ENCODE data around the gene ANKRD9.

The ANKRD9 gene

DNA sequence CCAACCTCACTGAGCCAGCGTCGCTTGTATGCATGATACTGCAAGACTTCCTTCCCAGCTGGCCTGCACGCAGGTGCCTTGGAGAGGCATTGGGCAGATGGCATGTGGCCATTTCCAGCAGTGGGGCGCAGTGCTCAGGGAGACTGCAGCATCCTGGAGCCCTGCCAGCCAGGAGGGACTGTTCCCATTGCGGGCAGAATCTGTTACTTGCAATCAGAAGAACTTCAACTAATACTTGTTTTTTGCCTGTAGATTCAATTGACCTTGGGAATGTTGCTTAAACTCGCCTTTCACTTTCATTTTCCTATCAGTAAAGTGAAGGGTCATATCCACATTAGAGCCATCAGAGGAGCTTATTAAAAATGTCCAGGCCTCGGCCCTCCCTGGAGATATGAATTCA is 29.8 kb downstream of the ANKRD9 start:
- DNase-seq: no peak
- no peaks in the 10 kb centered on the region for H3K27me3 ChIP-seq (ENCODE audit: insufficient read depth, low read length, poor library complexity)
- no peak overlapping the region for H3K23ac ChIP-seq (ENCODE audit: low read length)
- no peak overlapping the region for H2BK120ac ChIP-seq (ENCODE audit: low read depth, low read length)
- no peaks in the 10 kb centered on the region for H3K79me1 ChIP-seq (ENCODE audit: low read length)
- no peaks in the 10 kb centered on the region for H3K79me2 ChIP-seq (ENCODE audit: control insufficient read depth, insufficient read depth, low read length)
- no peak overlapping the region for H3K4me3 ChIP-seq (ENCODE audit: low read length)
- no peak overlapping the region for H3K9ac ChIP-seq (ENCODE audit: low read length)
- WGBS (ENCODE audit: extremely low coverage, insufficient coverage, low lambda C conversion rate): no CpG with 5 or more reads among the region's 7 CpGs
- no peak overlapping the region for H2BK5ac ChIP-seq (ENCODE audit: low read length)
- no peak overlapping the region for H4K8ac ChIP-seq (ENCODE audit: low read depth, low read length)
- no peak overlapping the region for H3K27ac ChIP-seq (ENCODE audit: low read depth, low read length)
- no peak overlapping the region for H3K18ac ChIP-seq (ENCODE audit: low read length)
- H3K36me3 ChIP-seq (ENCODE audit: control insufficient read depth, insufficient read depth, low read length): no peaks in the 10 kb centered on the region
- no peaks in the 10 kb centered on the region for H3K4me1 ChIP-seq (ENCODE audit: control insufficient read depth, low read depth, low read length)
- H4K5ac ChIP-seq (ENCODE audit: low read length): no peak overlapping the region
- no peak overlapping the region for H3K4ac ChIP-seq (ENCODE audit: low read depth, low read length)
- H3K4me2 ChIP-seq (ENCODE audit: low read length): no peak overlapping the region
- H3K56ac ChIP-seq (ENCODE audit: low read length): no peak overlapping the region
- no peak overlapping the region for H2BK15ac ChIP-seq (replicated peaks; ENCODE audit: low read depth)
- H2AK5ac ChIP-seq (ENCODE audit: low read length): no peak overlapping the region

DNA sequence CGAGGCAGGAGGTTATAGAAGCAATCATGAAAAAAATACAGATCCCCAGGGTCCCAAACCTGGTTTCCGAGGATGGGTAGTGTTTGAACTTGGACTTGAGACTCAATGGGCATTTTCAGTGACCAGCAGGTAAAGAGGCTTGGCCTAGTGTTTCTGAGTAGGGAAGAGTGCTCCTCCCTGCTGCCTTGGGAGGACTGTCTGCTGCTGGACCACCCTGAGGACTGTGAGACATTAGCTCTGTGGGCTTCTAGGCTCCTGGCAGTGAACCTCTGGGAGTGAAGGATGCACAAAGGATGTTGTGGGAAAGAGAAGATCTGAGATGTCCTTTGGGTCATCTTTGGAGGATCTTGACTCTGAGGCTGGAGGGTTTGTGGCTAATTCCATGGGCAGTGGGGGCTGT is 30.5 kb downstream of the ANKRD9 start:
- no peaks in the 10 kb centered on the region for H3K36me3 ChIP-seq (ENCODE audit: control insufficient read depth, insufficient read depth, low read length)
- WGBS (ENCODE audit: extremely low coverage, insufficient coverage, low lambda C conversion rate): no CpG with 5 or more reads among the region's 2 CpGs
- H3K4me3 ChIP-seq (ENCODE audit: low read length): no peak overlapping the region

DNA sequence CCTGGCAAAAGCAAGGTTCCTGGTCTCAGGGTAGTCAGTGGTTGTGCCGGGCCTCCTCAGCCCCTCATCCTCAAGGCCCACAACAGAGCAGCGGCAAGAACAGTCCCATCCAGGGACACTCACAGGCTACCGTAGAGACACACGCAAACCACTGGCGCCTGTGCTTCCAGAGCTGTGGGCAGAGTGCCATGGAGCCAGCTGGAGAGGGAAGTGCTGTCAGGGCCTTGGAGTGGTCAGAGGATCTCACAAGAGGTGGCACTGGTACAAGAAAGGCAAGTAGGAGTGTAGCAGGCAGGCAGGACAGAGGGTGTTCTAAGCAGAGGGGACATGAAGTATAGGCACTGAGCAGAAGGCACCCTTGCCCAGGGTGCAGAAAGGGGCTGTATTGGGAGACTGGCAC is 34.6 kb downstream of the ANKRD9 start:
- no CpG with 5 or more reads among the region's 5 CpGs for WGBS (ENCODE audit: extremely low coverage, insufficient coverage, low lambda C conversion rate)
- Histone ChIP-seq H4K8ac (ENCODE audit: low read depth, low read length) (no peak overlapping the region), H3K9ac (ENCODE audit: low read length) (no peak overlapping the region), H3K56ac (ENCODE audit: low read length) (no peak overlapping the region), H3K27me3 (ENCODE audit: insufficient read depth, low read length, poor library complexity) (no peaks in the 10 kb centered on the region), H3K4me1 (ENCODE audit: control insufficient read depth, low read depth, low read length) (no peaks in the 10 kb centered on the region), H2BK15ac (replicated peaks; ENCODE audit: low read depth) (no peak overlapping the region), H2BK5ac (ENCODE audit: low read length) (no peak overlapping the region), H3K79me1 (ENCODE audit: low read length) (no peaks in the 10 kb centered on the region), H3K36me3 (ENCODE audit: control insufficient read depth, insufficient read depth, low read length) (no peaks in the 10 kb centered on the region), H3K18ac (ENCODE audit: low read length) (no peak overlapping the region), H2BK120ac (ENCODE audit: low read depth, low read length) (no peak overlapping the region), H3K23ac (ENCODE audit: low read length) (no peak overlapping the region), H2AK5ac (ENCODE audit: low read length) (no peak overlapping the region), H3K27ac (ENCODE audit: low read depth, low read length) (no peak overlapping the region), H4K5ac (ENCODE audit: low read length) (no peak overlapping the region), H3K4me2 (ENCODE audit: low read length) (no peak overlapping the region), H3K4ac (ENCODE audit: low read depth, low read length) (no peak overlapping the region), H3K79me2 (ENCODE audit: control insufficient read depth, insufficient read depth, low read length) (no peaks in the 10 kb centered on the region), H3K4me3 (ENCODE audit: low read length) (no peak overlapping the region)
- DNase-seq: no peak

More for the DNA sequence above, 30.5 kb downstream of the ANKRD9 start:
- Histone ChIP-seq H3K27me3 (ENCODE audit: insufficient read depth, low read length, poor library complexity) (no peaks in the 10 kb centered on the region), H2BK120ac (ENCODE audit: low read depth, low read length) (no peak overlapping the region), H2BK15ac (replicated peaks; ENCODE audit: low read depth) (no peak overlapping the region), H2BK5ac (ENCODE audit: low read length) (no peak overlapping the region), H3K4me1 (ENCODE audit: control insufficient read depth, low read depth, low read length) (no peaks in the 10 kb centered on the region), H3K27ac (ENCODE audit: low read depth, low read length) (no peak overlapping the region), H3K9ac (ENCODE audit: low read length) (no peak overlapping the region), H3K23ac (ENCODE audit: low read length) (no peak overlapping the region), H3K18ac (ENCODE audit: low read length) (no peak overlapping the region), H4K8ac (ENCODE audit: low read depth, low read length) (no peak overlapping the region), H3K79me1 (ENCODE audit: low read length) (no peaks in the 10 kb centered on the region), H4K5ac (ENCODE audit: low read length) (no peak overlapping the region), H3K56ac (ENCODE audit: low read length) (no peak overlapping the region), H3K4me2 (ENCODE audit: low read length) (no peak overlapping the region), H2AK5ac (ENCODE audit: low read length) (no peak overlapping the region), H3K79me2 (ENCODE audit: control insufficient read depth, insufficient read depth, low read length) (no peaks in the 10 kb centered on the region), H3K4ac (ENCODE audit: low read depth, low read length) (no peak overlapping the region)
- DNase-seq: no peak

DNA sequence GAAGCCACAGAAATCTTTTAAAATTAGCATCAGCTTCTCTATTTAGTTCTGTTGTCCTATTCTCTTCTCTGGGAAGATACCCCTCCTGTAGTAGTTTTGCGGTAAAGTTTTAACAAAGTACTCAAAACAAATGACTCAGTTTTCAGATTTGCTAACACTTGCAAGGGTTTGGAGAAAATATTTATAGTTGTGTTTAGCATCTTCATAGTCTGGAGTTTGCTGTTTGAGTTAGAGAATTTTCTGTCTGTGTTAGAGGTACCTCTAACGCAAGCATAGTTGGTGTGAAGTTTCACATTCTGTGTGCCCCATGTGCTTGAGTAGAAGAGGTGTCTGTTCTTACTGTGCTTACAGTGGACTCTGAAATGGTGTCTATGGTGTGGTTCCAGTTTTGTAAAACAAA is 36.0 kb downstream of the ANKRD9 start:
- Histone ChIP-seq H2AK5ac (ENCODE audit: low read length) (no peak overlapping the region), H3K4ac (ENCODE audit: low read depth, low read length) (no peak overlapping the region), H3K79me2 (ENCODE audit: control insufficient read depth, insufficient read depth, low read length) (no peaks in the 10 kb centered on the region), H2BK120ac (ENCODE audit: low read depth, low read length) (no peak overlapping the region), H3K56ac (ENCODE audit: low read length) (no peak overlapping the region), H3K27ac (ENCODE audit: low read depth, low read length) (no peak overlapping the region), H3K27me3 (ENCODE audit: insufficient read depth, low read length, poor library complexity) (no peaks in the 10 kb centered on the region), H3K36me3 (ENCODE audit: control insufficient read depth, insufficient read depth, low read length) (no peaks in the 10 kb centered on the region), H4K8ac (ENCODE audit: low read depth, low read length) (no peak overlapping the region), H2BK5ac (ENCODE audit: low read length) (no peak overlapping the region), H3K4me2 (ENCODE audit: low read length) (no peak overlapping the region), H3K4me3 (ENCODE audit: low read length) (no peak overlapping the region), H3K79me1 (ENCODE audit: low read length) (no peaks in the 10 kb centered on the region), H2BK15ac (replicated peaks; ENCODE audit: low read depth) (no peak overlapping the region), H3K4me1 (ENCODE audit: control insufficient read depth, low read depth, low read length) (no peaks in the 10 kb centered on the region), H3K9ac (ENCODE audit: low read length) (no peak overlapping the region), H4K5ac (ENCODE audit: low read length) (no peak overlapping the region), H3K18ac (ENCODE audit: low read length) (no peak overlapping the region), H3K23ac (ENCODE audit: low read length) (no peak overlapping the region)
- DNase-seq: no peak
- no CpG with 5 or more reads among the region's 2 CpGs for WGBS (ENCODE audit: extremely low coverage, insufficient coverage, low lambda C conversion rate)

DNA sequence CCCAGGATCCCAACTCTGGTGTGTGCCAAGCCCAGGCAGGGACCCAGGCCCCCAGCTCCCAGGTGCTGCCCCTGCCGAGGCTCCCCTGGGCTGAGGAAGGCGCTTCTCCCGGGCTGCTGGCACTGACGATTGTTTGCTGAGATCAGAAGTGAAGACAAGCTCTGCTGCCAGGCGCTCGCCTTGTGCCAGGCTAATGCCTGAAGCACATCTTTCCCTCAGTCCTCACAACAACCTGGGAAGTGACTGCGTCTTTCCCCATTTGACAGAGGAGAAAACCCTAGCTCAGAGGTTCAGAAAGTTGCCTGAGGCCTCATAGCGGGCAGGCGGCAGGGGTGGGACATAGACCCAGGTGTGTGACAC is 36.8 kb downstream of the ANKRD9 start:
- Histone ChIP-seq H2BK15ac (replicated peaks; ENCODE audit: low read depth) (no peak overlapping the region), H3K36me3 (ENCODE audit: control insufficient read depth, insufficient read depth, low read length) (no peaks in the 10 kb centered on the region), H4K5ac (ENCODE audit: low read length) (no peak overlapping the region), H4K8ac (ENCODE audit: low read depth, low read length) (no peak overlapping the region), H3K4ac (ENCODE audit: low read depth, low read length) (no peak overlapping the region), H3K56ac (ENCODE audit: low read length) (no peak overlapping the region), H3K18ac (ENCODE audit: low read length) (no peak overlapping the region), H2BK5ac (ENCODE audit: low read length) (no peak overlapping the region), H3K27ac (ENCODE audit: low read depth, low read length) (no peak overlapping the region), H2BK120ac (ENCODE audit: low read depth, low read length) (no peak overlapping the region), H3K4me1 (ENCODE audit: control insufficient read depth, low read depth, low read length) (no peaks in the 10 kb centered on the region), H3K23ac (ENCODE audit: low read length) (no peak overlapping the region), H3K27me3 (ENCODE audit: insufficient read depth, low read length, poor library complexity) (no peaks in the 10 kb centered on the region), H2AK5ac (ENCODE audit: low read length) (no peak overlapping the region), H3K9ac (ENCODE audit: low read length) (no peak overlapping the region), H3K4me2 (ENCODE audit: low read length) (no peak overlapping the region), H3K79me2 (ENCODE audit: control insufficient read depth, insufficient read depth, low read length) (no peaks in the 10 kb centered on the region), H3K79me1 (ENCODE audit: low read length) (no peaks in the 10 kb centered on the region), H3K4me3 (ENCODE audit: low read length) (no peak overlapping the region)
- no CpG with 5 or more reads among the region's 9 CpGs for WGBS (ENCODE audit: extremely low coverage, insufficient coverage, low lambda C conversion rate)
- DNase-seq: no peak

DNA sequence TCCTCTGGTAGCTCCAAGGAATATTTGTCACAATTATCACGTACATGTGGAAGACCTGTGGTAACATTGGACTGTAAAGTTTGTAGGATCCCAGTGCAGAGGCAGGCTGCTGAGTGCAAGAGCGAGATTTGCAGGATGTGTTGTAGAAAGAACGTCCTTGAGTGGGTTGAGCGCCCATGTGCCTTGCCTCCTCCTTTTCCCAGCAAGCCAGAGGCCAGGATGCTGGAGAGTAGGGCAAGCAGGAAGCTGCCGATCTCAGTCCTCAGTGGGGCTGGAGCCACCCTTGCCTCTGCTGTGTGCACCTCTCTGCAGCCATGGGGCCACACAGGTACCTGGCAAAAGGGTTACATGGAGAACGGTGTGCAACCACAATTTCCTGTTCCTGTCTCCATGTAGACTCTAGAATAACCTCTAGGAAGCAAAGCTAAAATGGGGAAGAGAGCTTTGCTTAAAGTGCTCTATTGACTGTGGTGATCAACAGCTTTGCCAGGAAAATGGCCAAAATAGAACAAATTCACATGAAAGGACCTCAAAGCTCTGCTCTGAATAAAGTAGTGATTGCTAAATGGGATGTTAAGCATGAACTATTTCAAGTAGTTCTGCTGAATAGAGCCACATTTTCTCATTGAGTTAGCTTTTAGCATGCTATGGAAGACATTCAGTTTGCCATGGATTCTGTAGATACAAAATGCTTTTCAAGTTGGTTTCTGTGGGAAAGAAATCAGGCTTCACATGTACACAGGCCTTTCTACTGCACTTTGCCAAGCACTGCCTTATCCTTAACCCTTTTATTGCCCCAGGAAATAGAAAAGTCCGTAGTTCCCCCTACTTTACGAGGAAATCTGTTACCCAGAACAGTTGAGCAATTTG is 37.4 kb downstream of the ANKRD9 start:
- Histone ChIP-seq H3K18ac (ENCODE audit: low read length) (no peak overlapping the region), H3K4me2 (ENCODE audit: low read length) (no peak overlapping the region), H4K5ac (ENCODE audit: low read length) (no peak overlapping the region), H3K4me3 (ENCODE audit: low read length) (no peak overlapping the region), H3K27ac (ENCODE audit: low read depth, low read length) (no peak overlapping the region), H3K56ac (ENCODE audit: low read length) (no peak overlapping the region), H3K9ac (ENCODE audit: low read length) (no peak overlapping the region), H4K8ac (ENCODE audit: low read depth, low read length) (no peak overlapping the region), H2BK120ac (ENCODE audit: low read depth, low read length) (no peak overlapping the region), H3K27me3 (ENCODE audit: insufficient read depth, low read length, poor library complexity) (no peaks in the 10 kb centered on the region), H3K23ac (ENCODE audit: low read length) (no peak overlapping the region), H3K79me1 (ENCODE audit: low read length) (no peaks in the 10 kb centered on the region), H2BK15ac (replicated peaks; ENCODE audit: low read depth) (no peak overlapping the region), H3K36me3 (ENCODE audit: control insufficient read depth, insufficient read depth, low read length) (no peaks in the 10 kb centered on the region), H3K79me2 (ENCODE audit: control insufficient read depth, insufficient read depth, low read length) (no peaks in the 10 kb centered on the region), H3K4me1 (ENCODE audit: control insufficient read depth, low read depth, low read length) (no peaks in the 10 kb centered on the region), H3K4ac (ENCODE audit: low read depth, low read length) (no peak overlapping the region), H2AK5ac (ENCODE audit: low read length) (no peak overlapping the region), H2BK5ac (ENCODE audit: low read length) (no peak overlapping the region)
- no CpG with 5 or more reads among the region's 8 CpGs for WGBS (ENCODE audit: extremely low coverage, insufficient coverage, low lambda C conversion rate)
- no peak for DNase-seq

All from mesendoderm (in vitro differentiated cells).